ENCODE data around the gene SLC22A23. TPM values are rescaled to one million over a fixed set of nuclear protein-coding genes. Genes with fewer than 3 reads are reported as not detected.

The SLC22A23 gene
- total RNA-seq, 4 donors from 2014 or later: 6.2 to 10.8 (median 7.8) TPM

- no CpG with 5 or more reads among the region's 38 CpGs for WGBS, 2 donors (ENCODE audit: low coverage in 1 of 2)
- H3K36me3 ChIP-seq: no peaks in the 10 kb centered on the region
- H3K27ac ChIP-seq: peak overlapping the region in 1 of 4 donors; percentile 74
- peaks cover 0 to 61% (median 36%) of the 10 kb centered on the region in 3 donors for H3K4me1 ChIP-seq
- H3K4me3 ChIP-seq: peak overlapping the region in 1 of 2 donors; percentile 58
- TF ChIP-seq EP300 (IDR thresholded peaks at IDR 0.05) (no peak), CTCF (IDR thresholded peaks at IDR 0.05) (no peak), POLR2A (IDR thresholded peaks at IDR 0.05) (no peak), POLR2AphosphoS5 (IDR thresholded peaks at IDR 0.05) (no peak)
- H3K27me3 ChIP-seq: peaks cover 53% of the 10 kb centered on the region
- ATAC-seq: no peak
- no peaks in the 10 kb centered on the region for H3K9me3 ChIP-seq
Observed at GRCh38 chr6:3228046-3228671, 228.7 kb downstream of the SLC22A23 start.

DNA sequence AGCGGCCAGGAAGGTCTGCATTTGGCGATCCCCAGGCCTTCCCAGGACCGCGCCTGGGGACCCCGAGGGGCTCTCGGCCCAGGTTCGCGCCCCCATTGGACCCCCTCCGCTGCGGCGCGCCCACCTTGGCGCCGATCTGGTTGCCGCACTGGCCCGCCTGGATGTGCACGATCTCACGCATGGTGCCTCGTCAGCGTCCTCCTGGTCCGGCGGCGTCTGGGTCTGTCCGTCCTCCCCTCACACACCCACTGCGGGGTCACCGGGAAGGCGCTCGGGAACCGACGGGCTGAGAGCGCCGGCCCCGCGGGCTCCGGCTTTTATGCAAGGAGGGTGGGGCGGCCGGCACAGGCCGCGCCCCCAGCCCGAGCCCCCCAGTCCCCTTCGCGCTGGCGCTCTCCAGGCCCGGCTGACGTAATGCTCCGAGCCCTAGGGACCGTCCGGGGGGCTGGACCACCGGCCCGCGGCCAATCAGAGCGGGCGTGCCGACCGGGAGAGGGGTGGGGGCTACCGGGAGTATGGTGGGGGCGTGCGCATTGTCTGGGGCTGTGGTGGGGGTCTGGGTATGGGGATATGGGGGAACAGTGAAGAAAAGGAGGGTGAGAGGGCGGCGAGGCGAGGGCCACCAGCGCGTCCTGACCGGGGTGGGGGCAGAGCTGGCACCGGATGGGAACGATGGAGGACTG lies 229.3 kb downstream of the SLC22A23 start, which contains the start of gene TUBB2B:
Gene TUBB2B, minus strand, starts transcription at position 291 of the 683 bp plus-strand sequence. Its CDS starts 110 bp downstream, at position 181.
- peak within 1 kb of the TSS in 3 of 4 donors; percentile 14 to 74 (median 40) for H3K27ac ChIP-seq
- peak within 1 kb of the TSS; percentile 7 to 58 for H3K4me3 ChIP-seq
- 0 to 2% methylated on average over 7 to 10 of the region's 66 CpGs for WGBS, 2 donors (ENCODE audit: low coverage in 1 of 2)
- no peaks in the 10 kb centered on the region for H3K36me3 ChIP-seq
- TF ChIP-seq POLR2A (IDR thresholded peaks at IDR 0.05) (peak in 1 of 2 donors; percentile 14), EP300 (IDR thresholded peaks at IDR 0.05) (no peak), POLR2AphosphoS5 (IDR thresholded peaks at IDR 0.05) (no peak), CTCF (IDR thresholded peaks at IDR 0.05) (no peak)
- no peaks in the 10 kb centered on the region for H3K9me3 ChIP-seq
- peaks cover 0 to 60% (median 36%) of the 10 kb centered on the region in 3 donors for H3K4me1 ChIP-seq
- peak; percentile 48 for ATAC-seq
- H3K27me3 ChIP-seq: peaks cover 53% of the 10 kb centered on the region

DNA sequence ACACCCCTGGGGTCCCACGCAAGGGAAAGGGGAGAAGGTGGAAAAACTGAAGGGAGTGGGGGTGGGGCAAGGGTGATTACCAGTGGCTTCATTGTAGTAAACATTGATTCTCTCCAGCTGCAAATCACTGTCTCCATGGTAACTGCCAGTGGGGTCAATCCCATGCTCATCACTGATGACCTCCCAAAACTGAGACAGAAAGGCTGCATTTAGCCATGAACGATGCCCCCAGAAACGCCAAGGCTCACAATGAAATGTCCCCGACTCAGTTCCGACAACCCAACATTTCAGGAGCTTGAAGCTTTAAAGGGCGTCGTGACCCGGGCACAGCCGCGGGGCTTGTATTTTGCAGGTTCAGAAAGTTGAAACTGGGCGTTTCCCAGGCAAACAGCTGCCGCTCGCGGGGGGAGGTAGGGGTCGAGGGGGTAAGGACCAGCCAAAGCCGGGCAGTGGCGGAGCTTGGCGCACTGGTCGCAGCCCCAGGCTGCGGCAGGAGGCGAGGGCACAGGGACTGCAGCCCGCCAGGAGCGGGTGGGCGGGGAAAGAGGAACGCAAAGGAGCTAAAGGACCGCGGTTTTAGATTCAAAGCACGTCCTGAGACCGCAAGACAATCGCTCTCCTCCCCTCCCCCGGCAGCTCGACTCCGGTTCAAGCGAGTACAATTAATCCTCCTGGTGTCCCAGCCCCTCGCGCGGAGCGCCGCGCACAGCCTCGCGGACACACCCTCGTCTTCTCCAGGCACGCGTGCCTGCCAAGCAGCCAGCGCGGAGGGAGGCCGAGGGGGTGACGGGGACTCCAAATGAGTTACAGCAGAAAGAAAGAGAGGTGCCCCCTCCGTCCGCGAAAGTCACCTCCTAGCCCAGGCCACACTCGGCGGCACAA lies 230.1 kb downstream of the SLC22A23 start:
- Histone ChIP-seq H3K4me3 (peak overlapping the region; percentile 7 to 58), H3K27me3 (peaks cover 53% of the 10 kb centered on the region), H3K36me3 (no peaks in the 10 kb centered on the region), H3K9me3 (no peaks in the 10 kb centered on the region), H3K4me1 (peaks cover 0 to 52% (median 32%) of the 10 kb centered on the region in 3 donors), H3K27ac (peak overlapping the region in 3 of 4 donors; percentile 14 to 74 (median 40))
- WGBS, 2 donors (ENCODE audit: low coverage in 1 of 2): 1 to 5% methylated on average over 4 to 21 of the region's 54 CpGs
- peak; percentile 28 for ATAC-seq
- TF ChIP-seq CTCF (IDR thresholded peaks at IDR 0.05): no peak
- no peak for TF ChIP-seq POLR2AphosphoS5 (IDR thresholded peaks at IDR 0.05)
- no peak for TF ChIP-seq POLR2A (IDR thresholded peaks at IDR 0.05)
- TF ChIP-seq EP300 (IDR thresholded peaks at IDR 0.05): no peak

GRCh38 chr6:3226042-3226441 lies 230.8 kb downstream of the SLC22A23 start:
- H3K9me3 ChIP-seq: no peaks in the 10 kb centered on the region
- H3K4me1 ChIP-seq: peaks cover 0 to 50% (median 31%) of the 10 kb centered on the region in 3 donors
- H3K27ac ChIP-seq: no peak overlapping the region
- no peak overlapping the region for H3K4me3 ChIP-seq
- no peak for TF ChIP-seq POLR2AphosphoS5 (IDR thresholded peaks at IDR 0.05)
- no peak for TF ChIP-seq CTCF (IDR thresholded peaks at IDR 0.05)
- no peak for TF ChIP-seq EP300 (IDR thresholded peaks at IDR 0.05)
- no peak for TF ChIP-seq POLR2A (IDR thresholded peaks at IDR 0.05)
- H3K27me3 ChIP-seq: peaks cover 49% of the 10 kb centered on the region
- no peaks in the 10 kb centered on the region for H3K36me3 ChIP-seq
- WGBS, 2 donors (ENCODE audit: low coverage in 1 of 2): 94 to 100% methylated on average over 2 to 9 of the region's 10 CpGs
- ATAC-seq: no peak

Measured in gastroesophageal sphincter (tissue), 4 donors.